Measurements from ENCODE around the gene STOM. TPM values are rescaled to one million over a fixed set of nuclear protein-coding genes. Genes with fewer than 3 reads are reported as not detected.
"Not testable (repeated sequence)": the region's sequence is repeated elsewhere in the genome, so short reads cannot be mapped to it uniquely, and the experiment has no call there.

The STOM gene
- total RNA-seq, 1 donor from 2014 or later, result 65.5 TPM

GRCh38 chr9:121300283-121301119 lies 69.5 kb downstream of the STOM start:
- ATAC-seq, result no peak

GRCh38 chr9:121299467-121300282 lies 70.4 kb downstream of the STOM start:
- ATAC-seq, result peak; percentile 54

GRCh38 chr9:121298689-121299466 lies 71.2 kb downstream of the STOM start:
- peak; percentile 20 for ATAC-seq

GRCh38 chr9:121298016-121298538 lies 72.0 kb downstream of the STOM start:
- no peak for ATAC-seq

- ATAC-seq, result no peak
Observed at GRCh38 chr9:121297389-121297788, 72.7 kb downstream of the STOM start.

- no peak for ATAC-seq
Observed at GRCh38 chr9:121296213-121297127, 73.6 kb downstream of the STOM start.

- no peak for ATAC-seq
Observed at GRCh38 chr9:121295662-121296191, 74.3 kb downstream of the STOM start.

- ATAC-seq, result no peak
Observed at GRCh38 chr9:121294866-121295661, 75.0 kb downstream of the STOM start.

GRCh38 chr9:121294151-121294743 lies 75.8 kb downstream of the STOM start:
- ATAC-seq, result no peak

- ATAC-seq, result no peak
Observed at GRCh38 chr9:121292801-121293241, 77.2 kb downstream of the STOM start.

GRCh38 chr9:121292051-121292450 lies 78.0 kb downstream of the STOM start:
- no peak for ATAC-seq

GRCh38 chr9:121291536-121291935 lies 78.5 kb downstream of the STOM start:
- ATAC-seq, result not testable (repeated sequence)

- ATAC-seq, result no peak
Observed at GRCh38 chr9:121289772-121290370, 80.2 kb downstream of the STOM start.

- ATAC-seq, result peak; percentile 53
Observed at GRCh38 chr9:121289026-121289771, 80.9 kb downstream of the STOM start.

Measured in esophagus mucosa (tissue), 1 donor.